Measurements from ENCODE around the gene DRC7. TPM values are rescaled to one million over a fixed set of nuclear protein-coding genes. Genes with fewer than 3 reads are reported as not detected.

The DRC7 gene
- polyA plus RNA-seq, 1 donor from 2014 or later = 1.4 TPM

- TF ChIP-seq SMC3 (conservative IDR thresholded peaks at IDR 0.05; ENCODE audit: poor library complexity) (no peak), EZH2 (IDR thresholded peaks at IDR 0.05; ENCODE audit: borderline replicate concordance, insufficient read depth, low read length, poor library complexity, severe bottlenecking) (no peak), RAD21 (conservative IDR thresholded peaks at IDR 0.05) (no peak), CTCF (IDR thresholded peaks at IDR 0.05; ENCODE audit: poor library complexity, severe bottlenecking) (no peak), REST (IDR thresholded peaks at IDR 0.05; ENCODE audit: borderline replicate concordance) (no peak), EP300 (conservative IDR thresholded peaks at IDR 0.05; ENCODE audit: poor library complexity, severe bottlenecking) (no peak), POLR2AphosphoS5 (IDR thresholded peaks at IDR 0.05) (no peak), MXI1 (conservative IDR thresholded peaks at IDR 0.05; ENCODE audit: poor library complexity, severe bottlenecking) (no peak), TAF1 (IDR thresholded peaks at IDR 0.05; ENCODE audit: low read depth) (no peak)
- H3K79me2 ChIP-seq (replicated peaks; ENCODE audit: insufficient read depth, low read length) = no peaks in the 10 kb centered on the region
- H3K9ac ChIP-seq (ENCODE audit: low read length) = no peak overlapping the region
- H3K36me3 ChIP-seq (ENCODE audit: insufficient read depth, low read length) = no peaks in the 10 kb centered on the region
- H3K27ac ChIP-seq (ENCODE audit: low read length) = no peak overlapping the region
- no peaks in the 10 kb centered on the region for H3F3A ChIP-seq (ENCODE audit: insufficient read depth, low read length, poor library complexity, severe bottlenecking)
- H3K9me2 ChIP-seq (ENCODE audit: insufficient read depth, low read length) = no peaks in the 10 kb centered on the region
- H3K27me3 ChIP-seq (ENCODE audit: insufficient read depth, low read depth, low read length) = no peaks in the 10 kb centered on the region
- H3K4me2 ChIP-seq (ENCODE audit: low read length) = no peak overlapping the region
- no peak overlapping the region for H3K4me3 ChIP-seq (ENCODE audit: low read length)
- H2AFZ ChIP-seq (ENCODE audit: low read depth, low read length) = no peak overlapping the region
- no peaks in the 10 kb centered on the region for H3K9me3 ChIP-seq (ENCODE audit: low read length)
- H4K20me1 ChIP-seq (ENCODE audit: insufficient read depth) = no peaks in the 10 kb centered on the region
Observed at GRCh38 chr16:57708168-57708567, 13.6 kb downstream of the DRC7 start.

- Histone ChIP-seq H3K9me3 (ENCODE audit: low read length) (no peaks in the 10 kb centered on the region), H3K9me2 (ENCODE audit: insufficient read depth, low read length) (no peaks in the 10 kb centered on the region), H4K20me1 (ENCODE audit: insufficient read depth) (no peaks in the 10 kb centered on the region), H2AFZ (ENCODE audit: low read depth, low read length) (no peak overlapping the region), H3K4me3 (ENCODE audit: low read length) (no peak overlapping the region), H3K27ac (ENCODE audit: low read length) (no peak overlapping the region), H3K79me2 (replicated peaks; ENCODE audit: insufficient read depth, low read length) (no peaks in the 10 kb centered on the region), H3K4me2 (ENCODE audit: low read length) (no peak overlapping the region), H3K36me3 (ENCODE audit: insufficient read depth, low read length) (no peaks in the 10 kb centered on the region), H3F3A (ENCODE audit: insufficient read depth, low read length, poor library complexity, severe bottlenecking) (no peaks in the 10 kb centered on the region), H3K9ac (ENCODE audit: low read length) (no peak overlapping the region), H3K27me3 (ENCODE audit: insufficient read depth, low read depth, low read length) (no peaks in the 10 kb centered on the region)
- TF ChIP-seq REST (IDR thresholded peaks at IDR 0.05; ENCODE audit: borderline replicate concordance) = no peak
- no peak for TF ChIP-seq SMC3 (conservative IDR thresholded peaks at IDR 0.05; ENCODE audit: poor library complexity)
- TF ChIP-seq RAD21 (conservative IDR thresholded peaks at IDR 0.05) = no peak
- no peak for TF ChIP-seq POLR2AphosphoS5 (IDR thresholded peaks at IDR 0.05)
- TF ChIP-seq CTCF (IDR thresholded peaks at IDR 0.05; ENCODE audit: poor library complexity, severe bottlenecking) = no peak
- no peak for TF ChIP-seq TAF1 (IDR thresholded peaks at IDR 0.05; ENCODE audit: low read depth)
- no peak for TF ChIP-seq MXI1 (conservative IDR thresholded peaks at IDR 0.05; ENCODE audit: poor library complexity, severe bottlenecking)
- TF ChIP-seq EP300 (conservative IDR thresholded peaks at IDR 0.05; ENCODE audit: poor library complexity, severe bottlenecking) = no peak
- no peak for TF ChIP-seq EZH2 (IDR thresholded peaks at IDR 0.05; ENCODE audit: borderline replicate concordance, insufficient read depth, low read length, poor library complexity, severe bottlenecking)
Observed at GRCh38 chr16:57709663-57710062, 15.1 kb downstream of the DRC7 start.

Measured in neural cell (in vitro differentiated cells).